Type B pancreatic cell (in vitro differentiated cells): ENCODE measurements around the gene SPAG8. TPM values are rescaled to one million over a fixed set of nuclear protein-coding genes. Genes with fewer than 3 reads are reported as not detected.
A peak's percentile ranks its signal among the peaks of the same experiment; 100 is the strongest.

ENCODE experiments used
- DNase-seq: peaks from one replicate; pipeline ENCODE4 v3.0.0; 2021; ENCODE audit warnings: mixed read lengths; ENCODE audit not compliant: unreplicated experiment; ENCODE audit errors: extremely low spot score
- H3K27ac Mint-ChIP-seq: 2 replicates; pipeline ENCODE4 v1.8.0; 2021; ENCODE audit warnings: mild to moderate bottlenecking, mixed read lengths
- H3K27me3 Mint-ChIP-seq: 2 replicates; pipeline ENCODE4 v1.8.0; 2021; ENCODE audit warnings: mixed read lengths
- H3K36me3 Mint-ChIP-seq: 2 replicates; pipeline ENCODE4 v1.8.0; 2021; ENCODE audit warnings: mixed read lengths
- H3K4me1 Mint-ChIP-seq: one replicate; pipeline ENCODE4 v1.8.0; 2021; ENCODE audit warnings: mixed read lengths; ENCODE audit not compliant: unreplicated experiment
- H3K4me3 Mint-ChIP-seq: 2 replicates; pipeline ENCODE4 v1.8.0; 2021; ENCODE audit warnings: mild to moderate bottlenecking, mixed read lengths
- H3K9me3 Mint-ChIP-seq: 2 replicates; pipeline ENCODE4 v1.8.0; 2021; ENCODE audit warnings: mixed read lengths
- CTCF ChIP-seq: fragments of 200-600 bp; sonication (generic); conservative IDR thresholded peaks from 2 replicates; pipeline ENCODE4 v1.5.0; 2021; ENCODE audit warnings: antibody characterized with exemption, mild to moderate bottlenecking
- total RNA-seq: library from RNA; stranded (reverse); gene quantifications from 2 replicates; pipeline ENCODE4 v1.2.1, GENCODE V29; 2021; ENCODE audit warnings: low replicate concordance

Gene SPAG8
- total RNA-seq, 1 donor from 2014 or later: 14.2 TPM

GRCh38 chr9:35856882-35857281, 44.8 kb upstream of the SPAG8 start:
- no peak for TF ChIP-seq CTCF
- Mint-ChIP-seq H3K4me1 (no peaks in the 10 kb centered on the region), H3K36me3 (no peaks in the 10 kb centered on the region), H3K27ac (no peak overlapping the region), H3K9me3 (no peaks in the 10 kb centered on the region), H3K4me3 (no peak overlapping the region), H3K27me3 (peaks cover 23% of the 10 kb centered on the region)
- peak; percentile 57 for DNase-seq

- H3K27me3 Mint-ChIP-seq: peaks cover 16% of the 10 kb centered on the region
- no peaks in the 10 kb centered on the region for H3K36me3 Mint-ChIP-seq
- H3K4me1 Mint-ChIP-seq: no peaks in the 10 kb centered on the region
- H3K4me3 Mint-ChIP-seq: no peak overlapping the region
- H3K9me3 Mint-ChIP-seq: no peaks in the 10 kb centered on the region
- no peak for DNase-seq
- no peak for TF ChIP-seq CTCF
- H3K27ac Mint-ChIP-seq: no peak overlapping the region
Observed at GRCh38 chr9:35856206-35856605, 44.1 kb upstream of the SPAG8 start.

DNA sequence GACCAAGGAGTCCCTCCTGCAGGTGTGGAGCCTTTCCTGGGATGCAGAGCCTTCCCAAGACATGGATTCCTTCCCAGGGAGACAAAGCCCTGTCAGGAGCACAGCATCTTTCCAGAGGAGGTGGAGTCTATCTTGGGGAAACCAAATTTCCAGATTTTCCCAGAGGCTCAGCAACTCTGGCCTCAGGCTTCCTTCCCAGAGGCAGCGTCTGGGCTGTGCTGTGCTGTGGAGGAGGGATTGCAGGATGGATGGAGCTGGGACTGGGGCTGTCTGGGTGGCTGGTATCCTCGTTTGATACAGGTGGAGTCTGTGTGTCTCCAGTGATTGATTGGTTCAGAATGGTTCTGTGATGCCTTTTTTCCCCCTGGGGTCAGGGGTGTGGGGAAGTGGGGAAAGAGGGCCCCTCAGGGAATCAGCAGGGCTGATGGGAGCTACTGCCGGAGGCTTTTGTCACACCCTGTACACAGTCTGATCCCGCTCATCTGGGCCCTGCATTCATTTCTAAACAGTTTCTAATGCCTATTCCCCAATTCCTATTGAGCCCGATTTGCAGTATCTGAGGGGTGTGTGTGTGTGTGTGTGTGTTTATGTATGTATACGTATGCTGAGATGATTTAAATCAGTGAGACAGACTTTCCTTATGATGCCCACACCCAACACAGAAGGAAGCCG, 42.2 kb upstream of the SPAG8 start:
- Mint-ChIP-seq H3K27me3 (peaks cover 4% of the 10 kb centered on the region), H3K4me3 (no peak overlapping the region), H3K27ac (no peak overlapping the region), H3K4me1 (no peaks in the 10 kb centered on the region), H3K36me3 (no peaks in the 10 kb centered on the region), H3K9me3 (no peaks in the 10 kb centered on the region)
- no peak for TF ChIP-seq CTCF
- peak; percentile 43 for DNase-seq

- H3K36me3 Mint-ChIP-seq: peaks cover 3% of the 10 kb centered on the region
- H3K27me3 Mint-ChIP-seq: no peaks in the 10 kb centered on the region
- no peak overlapping the region for H3K4me3 Mint-ChIP-seq
- H3K9me3 Mint-ChIP-seq: no peaks in the 10 kb centered on the region
- TF ChIP-seq CTCF: no peak
- no peak overlapping the region for H3K27ac Mint-ChIP-seq
- peak; percentile 66 for DNase-seq
- no peaks in the 10 kb centered on the region for H3K4me1 Mint-ChIP-seq
Observed at GRCh38 chr9:35852876-35853865, 41.1 kb upstream of the SPAG8 start.

DNA sequence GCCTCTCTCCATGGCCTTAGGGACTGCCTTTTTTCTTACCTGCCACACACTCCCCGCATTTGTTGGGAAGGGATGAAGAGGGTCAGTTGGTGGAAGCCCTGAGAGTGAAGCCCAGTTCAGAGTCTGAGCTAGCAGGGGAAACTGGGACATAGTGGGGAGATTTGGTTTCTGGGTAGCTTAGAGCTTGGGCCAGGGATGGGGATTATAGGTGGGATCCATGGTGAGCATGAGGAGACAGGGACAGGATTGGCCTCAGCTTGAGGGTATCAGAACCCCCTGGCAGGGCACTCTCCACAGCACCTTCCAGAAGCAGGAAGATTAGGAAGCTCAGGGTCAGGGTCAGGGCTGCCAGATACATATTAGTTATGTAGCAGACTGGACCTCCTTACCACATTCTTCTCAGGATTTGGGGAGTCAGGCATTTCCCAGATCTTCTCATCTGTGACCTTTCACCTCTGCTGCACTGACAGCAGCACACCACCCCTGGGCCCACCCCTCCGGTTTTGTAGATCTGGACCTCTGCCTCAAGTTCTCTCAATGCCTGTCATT, 40.3 kb upstream of the SPAG8 start:
- peaks cover 3% of the 10 kb centered on the region for H3K36me3 Mint-ChIP-seq
- no peak for DNase-seq
- no peak overlapping the region for H3K4me3 Mint-ChIP-seq
- TF ChIP-seq CTCF: no peak
- H3K27ac Mint-ChIP-seq: no peak overlapping the region
- H3K27me3 Mint-ChIP-seq: no peaks in the 10 kb centered on the region
- no peaks in the 10 kb centered on the region for H3K4me1 Mint-ChIP-seq
- H3K9me3 Mint-ChIP-seq: no peaks in the 10 kb centered on the region
